Caco-2 (cell line): Measurements from ENCODE around the gene PLEKHA8. TPM values are rescaled to one million over a fixed set of nuclear protein-coding genes. Genes with fewer than 3 reads are reported as not detected.

Experiments used
- BruUV-seq: library from RNA; stranded (reverse); fragments of 400-500 nt; replicated peaks from 2 replicates; lab custom pipeline; 2021; lab: Mats Ljungman, UMichigan
- CTCF ChIA-PET: fragments of 300-600 bp; sonication (Branson Sonifier 250); formaldehyde crosslinking; loops from one replicate; lab custom pipeline; 2022; ENCODE audit warnings: antibody characterized with exemption; lab: Charles Lee
- POLR2A ChIA-PET: fragments of 300-600 bp; sonication (Branson Sonifier 250); formaldehyde crosslinking; loops from one replicate; lab custom pipeline; 2022; ENCODE audit warnings: antibody characterized with exemption; lab: Charles Lee
- DNase-seq, 2 experiments: peaks; one replicate each; pipeline versions ENCODE4 v3.0.0 to v3.0.0-alpha.2; 2020 to 2022
- H3K27me3 ChIP-seq: replicated peaks from 2 replicates; pipeline ENCODE4 v1.6.0; 2011; ENCODE audit warnings: low read length; ENCODE audit not compliant: control insufficient read depth, insufficient read depth
- H3K36me3 ChIP-seq: 2 replicates; pipeline ENCODE4 v1.5.1; 2011; ENCODE audit warnings: low read length; ENCODE audit not compliant: control insufficient read depth, insufficient read depth
- H3K4me1 ChIP-seq: fragments of 250-450 bp; sonication (Bioruptor Pico); 2 replicates; pipeline ENCODE4 v1.5.1; 2020; ENCODE audit warnings: mild to moderate bottlenecking
- H3K4me3 ChIP-seq: 2 replicates; pipeline ENCODE4 v1.5.1; 2011; ENCODE audit warnings: low read depth, mild to moderate bottlenecking, control low read depth, low read length
- H3K9me3 ChIP-seq: fragments of 250-450 bp; sonication (Bioruptor Pico); 2 replicates; pipeline ENCODE4 v1.5.1; 2020; ENCODE audit warnings: mild to moderate bottlenecking, moderate library complexity
- H3K27ac Mint-ChIP-seq: one replicate; pipeline ENCODE4 v1.8.0; 2022; ENCODE audit warnings: mixed read lengths; ENCODE audit not compliant: unreplicated experiment
- H3K27me3 Mint-ChIP-seq: one replicate; pipeline ENCODE4 v1.8.0; 2022; ENCODE audit warnings: mixed read lengths; ENCODE audit not compliant: insufficient read depth, unreplicated experiment
- H3K36me3 Mint-ChIP-seq: one replicate; pipeline ENCODE4 v1.8.0; 2022; ENCODE audit warnings: mild to moderate bottlenecking, mixed read lengths; ENCODE audit not compliant: insufficient read depth, unreplicated experiment
- H3K4me1 Mint-ChIP-seq: one replicate; pipeline ENCODE4 v1.8.0; 2022; ENCODE audit warnings: low read depth, mixed read lengths; ENCODE audit not compliant: unreplicated experiment
- H3K4me3 Mint-ChIP-seq: one replicate; pipeline ENCODE4 v1.8.0; 2022; ENCODE audit warnings: mild to moderate bottlenecking, moderate library complexity, mixed read lengths; ENCODE audit not compliant: unreplicated experiment
- H3K9me3 Mint-ChIP-seq: one replicate; pipeline ENCODE4 v1.8.0; 2022; ENCODE audit warnings: mixed read lengths; ENCODE audit not compliant: unreplicated experiment
- CTCF ChIP-seq, 2 experiments: fragments of 200-600 bp in 1 of 2; IDR thresholded peaks; 1 replicate in 1 of 2; 2 replicates in 1 of 2; pipeline versions ENCODE4 v1.5.1 to v1.8.0; 2011 to 2022; ENCODE audit warnings: antibody characterized with exemption in 1 of 2, control low read depth in 1 of 2, inconsistent platforms in 1 of 2, low read depth in 1 of 2, low read length in 1 of 2, mild to moderate bottlenecking in 1 of 2, moderate library complexity in 1 of 2; ENCODE audit not compliant: insufficient read depth in 1 of 2, severe bottlenecking in 1 of 2, unreplicated experiment in 1 of 2
- intact Hi-C: fragments of 100-400 bp; cut with micrococcal nuclease; formaldehyde crosslinking; loops from one replicate; pipeline ENCODE4 v1.10.0; 2022; ENCODE audit not compliant: unreplicated experiment
- total RNA-seq: library from RNA; stranded (reverse); gene quantifications from 2 replicates; pipeline ENCODE4 v1.2.3, GENCODE V29; 2022

The PLEKHA8 gene
- total RNA-seq, 1 experiment from 2014 or later, result 32.5 TPM

DNA sequence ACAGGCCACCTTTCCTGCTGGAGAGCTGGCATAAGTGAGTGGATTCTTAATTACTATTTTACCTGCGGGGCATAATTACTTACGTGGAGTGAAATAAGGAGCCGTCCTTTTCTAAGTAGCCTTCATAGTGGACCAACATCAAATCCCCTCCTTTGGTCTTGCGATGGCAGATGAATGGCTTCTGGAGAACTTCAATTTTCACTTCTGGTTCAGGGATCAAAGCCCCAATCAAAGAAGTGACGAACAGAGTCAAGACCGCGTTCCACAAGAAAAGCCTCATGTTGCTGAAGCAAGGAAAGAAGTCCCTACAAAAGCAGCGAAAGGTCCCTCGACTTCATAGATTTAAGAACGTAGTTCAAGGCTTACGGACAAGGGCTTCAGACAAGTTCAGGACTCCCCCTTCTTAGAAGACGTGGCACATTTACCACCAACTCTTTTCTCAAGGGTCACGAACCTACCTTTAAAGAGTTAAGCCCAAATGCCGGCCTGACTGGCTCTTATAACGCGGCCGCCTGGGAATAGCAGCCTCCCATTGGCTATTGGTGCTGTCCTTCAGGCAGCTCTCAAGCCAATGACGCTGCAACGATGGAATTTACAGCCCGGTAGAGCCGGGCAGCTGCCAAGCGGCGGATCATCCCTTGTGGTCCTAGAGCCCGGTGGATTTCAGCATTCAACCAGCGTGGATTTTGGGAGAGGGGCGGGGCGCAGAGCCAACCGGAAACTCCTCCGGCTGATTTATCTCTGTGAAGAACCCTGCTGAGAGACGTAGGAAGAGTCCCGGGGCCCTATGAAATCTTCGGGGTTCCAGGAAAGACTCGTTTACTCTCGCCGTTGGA is 1.8 kb upstream of the PLEKHA8 start, which contains the start of gene FKBP14:
Gene FKBP14 (minus strand): TSS at position 474 of the 836 bp plus-strand sequence. CDS start 194 bp downstream, at position 280.
- Mint-ChIP-seq H3K9me3 (no peaks in the 10 kb centered on the region), H3K27ac (peak within 1 kb of the TSS; percentile 94), H3K27me3 (no peaks in the 10 kb centered on the region), H3K36me3 (peaks cover 12% of the 10 kb centered on the region), H3K4me1 (peaks cover 15% of the 10 kb centered on the region), H3K4me3 (no peak within 1 kb of the TSS)
- H3K4me1 ChIP-seq, result peaks cover 8% of the 10 kb centered on the region
- no peaks in the 10 kb centered on the region for H3K36me3 ChIP-seq
- no peaks in the 10 kb centered on the region for H3K9me3 ChIP-seq
- peak within 1 kb of the TSS; percentile 89 for H3K4me3 ChIP-seq
- TF ChIP-seq CTCF (IDR thresholded peaks at IDR 0.05; ENCODE audit: insufficient read depth in 1 of 2, low read depth in 1 of 2, low read length in 1 of 2, severe bottlenecking in 1 of 2, unreplicated experiment in 1 of 2), result no peak
- intact Hi-C loops, result loop anchor here (1.0 to 2.0 kb wide), 2 partner anchors 36 to 38 kb away; no protein-coding TSS in a partner anchor
- peak; percentile 97 to 99 for DNase-seq
- ChIA-PET POLR2A (no interaction called here), CTCF (interaction anchor here (3.3 kb wide), 1 partner anchor 36 kb away, joined by 15 read pairs; no protein-coding TSS in a partner anchor)
- BruUV-seq, result TSS peak; percentile 79
- H3K27me3 ChIP-seq, result no peaks in the 10 kb centered on the region

DNA sequence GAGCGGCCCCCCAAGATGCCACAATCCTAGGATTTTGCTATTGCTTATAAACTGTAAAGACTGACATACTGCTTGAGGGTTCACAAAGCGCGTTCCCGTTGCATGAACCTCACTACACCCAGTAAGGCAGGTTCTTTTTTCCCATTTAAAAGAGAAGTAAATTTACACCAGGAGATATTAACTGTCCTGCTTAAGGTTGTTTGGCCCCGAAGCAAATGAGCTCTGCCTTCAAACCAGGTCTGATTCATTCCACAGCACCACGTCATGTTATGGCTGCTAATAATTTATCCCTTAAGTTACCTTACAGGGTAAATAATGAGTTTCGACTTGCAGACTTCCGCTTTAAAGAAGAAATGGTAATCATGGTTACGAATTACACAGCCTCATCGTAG is 1.2 kb upstream of the PLEKHA8 start:
- no peak for DNase-seq
- Histone ChIP-seq H3K4me3 (peak overlapping the region; percentile 89), H3K27me3 (no peaks in the 10 kb centered on the region), H3K36me3 (no peaks in the 10 kb centered on the region), H3K4me1 (peaks cover 8% of the 10 kb centered on the region), H3K9me3 (no peaks in the 10 kb centered on the region)
- no peak for TF ChIP-seq CTCF (IDR thresholded peaks at IDR 0.05; ENCODE audit: insufficient read depth in 1 of 2, low read depth in 1 of 2, low read length in 1 of 2, severe bottlenecking in 1 of 2, unreplicated experiment in 1 of 2)
- ChIA-PET CTCF (interaction anchor here (3.3 kb wide), 1 partner anchor 35 kb away, joined by 15 read pairs; no protein-coding TSS in a partner anchor), POLR2A (no interaction called here)
- Mint-ChIP-seq H3K36me3 (peaks cover 12% of the 10 kb centered on the region), H3K27me3 (no peaks in the 10 kb centered on the region), H3K9me3 (no peaks in the 10 kb centered on the region), H3K4me3 (no peak overlapping the region), H3K4me1 (peaks cover 15% of the 10 kb centered on the region), H3K27ac (peak overlapping the region; percentile 94)
- no TSS peak for BruUV-seq
- intact Hi-C loops, result loop anchor here (2.0 kb wide), 1 partner anchor 36 kb away; no protein-coding TSS in a partner anchor

DNA sequence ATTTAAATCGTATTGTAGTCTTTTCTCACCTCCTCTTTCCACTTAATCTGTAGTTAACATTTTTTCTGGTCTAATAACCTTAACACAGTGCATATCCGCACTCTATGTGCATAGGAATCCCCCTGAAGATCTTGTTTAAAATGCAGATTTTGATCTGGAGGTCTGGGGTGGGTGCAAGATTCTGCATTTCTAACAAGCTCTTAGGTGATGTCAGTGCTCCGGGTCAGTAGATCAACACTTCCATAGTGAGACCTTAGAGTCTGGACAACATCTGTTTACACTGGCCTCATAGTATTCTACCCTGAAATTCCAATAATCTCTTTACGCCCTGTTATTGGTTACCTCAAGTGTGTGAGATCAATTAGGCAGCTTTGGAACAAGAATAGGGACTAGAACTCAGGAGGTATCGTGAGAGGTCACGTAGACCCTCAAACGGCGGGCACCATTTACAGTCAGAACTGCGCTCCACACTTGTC is 434 bp upstream of the PLEKHA8 start:
- H3K27me3 ChIP-seq, result no peaks in the 10 kb centered on the region
- Mint-ChIP-seq H3K4me3 (no peak overlapping the region), H3K9me3 (no peaks in the 10 kb centered on the region), H3K4me1 (peaks cover 15% of the 10 kb centered on the region), H3K27ac (peak overlapping the region; percentile 94), H3K36me3 (peaks cover 12% of the 10 kb centered on the region), H3K27me3 (no peaks in the 10 kb centered on the region)
- H3K4me3 ChIP-seq, result peak overlapping the region; percentile 89
- TF ChIP-seq CTCF (IDR thresholded peaks at IDR 0.05; ENCODE audit: insufficient read depth in 1 of 2, low read depth in 1 of 2, low read length in 1 of 2, severe bottlenecking in 1 of 2, unreplicated experiment in 1 of 2), result no peak
- DNase-seq, result no peak
- no TSS peak for BruUV-seq
- intact Hi-C loops, result loop anchor here (2.0 kb wide), 1 partner anchor 35 kb away; no protein-coding TSS in a partner anchor
- POLR2A ChIA-PET, result no interaction called here
- H3K4me1 ChIP-seq, result peaks cover 8% of the 10 kb centered on the region
- H3K36me3 ChIP-seq, result no peaks in the 10 kb centered on the region
- no peaks in the 10 kb centered on the region for H3K9me3 ChIP-seq
- CTCF ChIA-PET, result interaction anchor here (3.3 kb wide), 1 partner anchor 35 kb away, joined by 15 read pairs; no protein-coding TSS in a partner anchor
